HG03135 (cell line): ENCODE measurements around the gene R3HDM2.
"Not testable (repeated sequence)": the region's sequence is repeated elsewhere in the genome, so short reads cannot be mapped to it uniquely, and the experiment has no call there.

Experiments
- ATAC-seq: cut with Tn5 transposase; IDR thresholded peaks from one replicate; pipeline ENCODE4 v1.9.1; 2021; ENCODE audit warnings: mild to moderate bottlenecking, moderate library complexity; ENCODE audit not compliant: unreplicated experiment

Gene R3HDM2

GRCh38 chr12:57385586-57385985, 45.3 kb downstream of the R3HDM2 start:
- no peak for ATAC-seq

GRCh38 chr12:57384478-57384877, 46.4 kb downstream of the R3HDM2 start:
- ATAC-seq = no peak

- ATAC-seq = no peak
Observed at GRCh38 chr12:57381693-57382220, 49.1 kb downstream of the R3HDM2 start.

- ATAC-seq = no peak
Observed at GRCh38 chr12:57380300-57380699, 50.5 kb downstream of the R3HDM2 start.

GRCh38 chr12:57377103-57377840, 53.6 kb downstream of the R3HDM2 start:
- ATAC-seq = no peak

GRCh38 chr12:57372233-57372632, 58.6 kb downstream of the R3HDM2 start:
- ATAC-seq = no peak

- no peak for ATAC-seq
Observed at GRCh38 chr12:57370696-57371095, 60.1 kb downstream of the R3HDM2 start.

- no peak for ATAC-seq
Observed at GRCh38 chr12:57370072-57370471, 60.8 kb downstream of the R3HDM2 start.

- ATAC-seq = no peak
Observed at GRCh38 chr12:57369202-57369601, 61.6 kb downstream of the R3HDM2 start.

GRCh38 chr12:57368349-57369095, 62.3 kb downstream of the R3HDM2 start:
- ATAC-seq = no peak

GRCh38 chr12:57367121-57367520, 63.7 kb downstream of the R3HDM2 start:
- no peak for ATAC-seq

GRCh38 chr12:57366315-57366714, 64.5 kb downstream of the R3HDM2 start:
- no peak for ATAC-seq

- not testable (repeated sequence) for ATAC-seq
Observed at GRCh38 chr12:57364156-57364555, 66.7 kb downstream of the R3HDM2 start.

- ATAC-seq = no peak
Observed at GRCh38 chr12:57360468-57360867, 70.4 kb downstream of the R3HDM2 start.

GRCh38 chr12:57358646-57359045, 72.2 kb downstream of the R3HDM2 start:
- ATAC-seq = no peak

GRCh38 chr12:57355734-57356133, 75.1 kb downstream of the R3HDM2 start:
- no peak for ATAC-seq

- no peak for ATAC-seq
Observed at GRCh38 chr12:57352166-57352565, 78.7 kb downstream of the R3HDM2 start.

- no peak for ATAC-seq
Observed at GRCh38 chr12:57347284-57347683, 83.6 kb downstream of the R3HDM2 start.

GRCh38 chr12:57343703-57344378, 87.0 kb downstream of the R3HDM2 start:
- ATAC-seq = no peak

- no peak for ATAC-seq
Observed at GRCh38 chr12:57342207-57342691, 88.6 kb downstream of the R3HDM2 start.

GRCh38 chr12:57341275-57341990, 89.4 kb downstream of the R3HDM2 start:
- no peak for ATAC-seq
